A549 (cell line): ENCODE results near the gene FGF14. TPM values are rescaled to one million over a fixed set of nuclear protein-coding genes. Genes with fewer than 3 reads are reported as not detected.
"Not testable (repeated sequence)": the region's sequence is repeated elsewhere in the genome, so short reads cannot be mapped to it uniquely, and the experiment has no call there.

Experiments
- ATAC-seq, 2 experiments: fragments of 200-7000 bp in 1 of 2; fragments of >200 bp in 1 of 2; cut with Nextera tagmentation in 1 of 2; cut with Tn5 transposase in 1 of 2; 3 replicates each; pipeline versions ENCODE4 v1.8.0 to v1.9.1; 2018 to 2020; ENCODE audit warnings: mild to moderate bottlenecking in 1 of 2, moderate library complexity in 1 of 2
- CTCF ChIA-PET: fragments of 300-600 bp; sonication (Branson Sonifier 250); formaldehyde crosslinking; extraction: SDS; loops from one replicate; lab custom pipeline; 2021; ENCODE audit warnings: antibody characterized with exemption, inconsistent platforms; lab: Yijun Ruan, JAX
- POLR2A ChIA-PET: fragments of 350-600 bp; formaldehyde crosslinking; extraction: SDS; loops from one replicate; lab custom pipeline; 2021; ENCODE audit warnings: antibody characterized with exemption, inconsistent platforms; lab: Yijun Ruan, JAX
- DNase-seq, 2 experiments: peaks; one replicate each; pipeline versions ENCODE4 v3.0.0 to v3.0.0-alpha.2; 2011 to 2016; ENCODE audit warnings: low read depth in 1 of 2, low spot score in 1 of 2
- FAIRE-seq: peaks from 2 replicates; lab custom pipeline; 2011; peaks lifted over from hg19 to GRCh38; lab: Jason Lieb, UNC
- H3K27ac ChIP-seq, 2 experiments: fragments of >200 bp; sonication (Bioruptor Twin); formaldehyde crosslinking; 3 replicates each; pipeline ENCODE4 v1.5.1; 2016 to 2017
- H3K4me1 ChIP-seq: fragments of >200 bp; sonication (Bioruptor Twin); formaldehyde crosslinking; 3 replicates; pipeline ENCODE4 v1.6.1; 2016
- H3K4me2 ChIP-seq: fragments of >200 bp; sonication (Bioruptor Twin); formaldehyde crosslinking; 3 replicates; pipeline ENCODE4 v1.6.1; 2016
- H3K4me3 ChIP-seq: fragments of >200 bp; sonication (Bioruptor Twin); formaldehyde crosslinking; 3 replicates; pipeline ENCODE4 v1.5.1; 2016
- H3K9me3 ChIP-seq: fragments of >200 bp; sonication (Bioruptor Twin); formaldehyde crosslinking; 3 replicates; pipeline ENCODE4 v1.6.1; 2016
- ATOH8 ChIP-seq: fragments of 250-450 bp; sonication (Bioruptor Pico); IDR thresholded peaks from 2 replicates; pipeline ENCODE4 v1.5.0; 2020; ENCODE audit warnings: low read depth, mild to moderate bottlenecking, moderate library complexity
- CHD2 ChIP-seq: fragments of 150-350 bp; IDR thresholded peaks from 2 replicates; pipeline ENCODE4 v1.6.1; 2014; ENCODE audit warnings: low read length; ENCODE audit not compliant: partially characterized antibody
- CTCF ChIP-seq: fragments of >200 bp; sonication (Bioruptor Twin); formaldehyde crosslinking; IDR thresholded peaks from 3 replicates; pipeline ENCODE4 v1.5.1; 2016
- EHMT2 ChIP-seq: fragments of 200-600 bp; sonication (generic); IDR thresholded peaks from 2 replicates; pipeline ENCODE4 v1.6.1; 2016; ENCODE audit warnings: antibody characterized with exemption, low read depth, mild to moderate bottlenecking, moderate library complexity
- HDAC2 ChIP-seq: fragments of 200-600 bp; sonication (generic); IDR thresholded peaks from 2 replicates; pipeline ENCODE4 v1.6.1; 2016
- HES2 ChIP-seq: fragments of >200 bp; sonication (Bioruptor Twin); formaldehyde crosslinking; IDR thresholded peaks from 2 replicates; pipeline ENCODE4 v1.6.1; 2016
- HOXB13 ChIP-seq: fragments of 250-450 bp; sonication (Bioruptor Pico); IDR thresholded peaks from 2 replicates; pipeline ENCODE4 v1.5.0; 2020; ENCODE audit warnings: low read depth, mild to moderate bottlenecking, moderate library complexity
- JUNB ChIP-seq: fragments of >200 bp; sonication (Bioruptor Twin); formaldehyde crosslinking; IDR thresholded peaks from 2 replicates; pipeline ENCODE4 v1.6.1; 2016
- MAFK ChIP-seq: fragments of 450-650 bp; IDR thresholded peaks from 2 replicates; pipeline ENCODE4 v1.6.1; 2014; ENCODE audit not compliant: partially characterized antibody
- NPAS2 ChIP-seq: fragments of 250-450 bp; sonication (Bioruptor Pico); IDR thresholded peaks from 2 replicates; pipeline ENCODE4 v1.8.0; 2022; ENCODE audit warnings: mild to moderate bottlenecking, moderate library complexity, borderline replicate concordance
- NR3C1 ChIP-seq: fragments of >200 bp; sonication (Bioruptor Twin); formaldehyde crosslinking; IDR thresholded peaks from 3 replicates; pipeline ENCODE4 v1.6.1; 2017
- PHF8 ChIP-seq: fragments of 200-600 bp; sonication (generic); IDR thresholded peaks from 2 replicates; pipeline ENCODE4 v1.6.1; 2016; ENCODE audit warnings: low read depth, mild to moderate bottlenecking, antibody characterized with exemption, moderate library complexity, borderline replicate concordance
- RARB ChIP-seq: fragments of 250-450 bp; sonication (Bioruptor Pico); IDR thresholded peaks from 2 replicates; pipeline ENCODE4 v1.8.0; 2021; ENCODE audit warnings: mild to moderate bottlenecking, moderate library complexity
- SREBF2 ChIP-seq: fragments of 450-650 bp; IDR thresholded peaks from 2 replicates; pipeline ENCODE4 v1.6.1; 2014; ENCODE audit warnings: mild to moderate bottlenecking, moderate library complexity
- USF2 ChIP-seq: fragments of 450-650 bp; IDR thresholded peaks from 2 replicates; pipeline ENCODE4 v1.6.1; 2014; ENCODE audit warnings: antibody characterized with exemption
- ZFP36 ChIP-seq: fragments of 450-650 bp; IDR thresholded peaks from 2 replicates; pipeline ENCODE4 v1.6.1; 2014; ENCODE audit warnings: borderline replicate concordance; ENCODE audit not compliant: partially characterized antibody
- ZNF302 ChIP-seq: fragments of 250-450 bp; sonication (Bioruptor Pico); IDR thresholded peaks from 2 replicates; pipeline ENCODE4 v1.9.0; 2021; ENCODE audit warnings: inconsistent platforms, mild to moderate bottlenecking, moderate library complexity
- WGBS: methylation state at CpG from one replicate; pipeline ENCODE4 v1.1.6; 2017; ENCODE audit errors: missing lambda C conversion rate; 5-methylcytosine and 5-hydroxymethylcytosine counted together
- polyA plus RNA-seq, 4 experiments: library from polyadenylated mRNA; depleted of rRNA in 3 of 4; stranded (reverse); fragments of >200 nt; fragmentation: RNase III in 1 of 4; extraction: RNeasy Plus Mini Kit Qiagen cat#74134 plus additional on column Dnase treatment in 1 of 4; gene quantifications; 2 replicates in 3 of 4; 3 replicates in 1 of 4; pipeline ENCODE4 v1.2.3, GENCODE V29; 2011 to 2017

FGF14 gene
- polyA plus RNA-seq, 2 of the 4 experiments (the other 2 are of a cell fraction) = not detected

- TF ChIP-seq MAFK = no peak
- TF ChIP-seq, all 56 proteins: peak for 0
- H3K4me1 ChIP-seq = no peaks in the 10 kb centered on the region
- 15% methylated on average over 6 of the region's 6 CpGs for WGBS
- H3K4me2 ChIP-seq = no peak overlapping the region
- H3K9me3 ChIP-seq = no peaks in the 10 kb centered on the region
- ATAC-seq = no peak
- FAIRE-seq = no peak
- no peak for DNase-seq
- ChIA-PET CTCF (interaction anchor here (0.7 kb wide), 1 partner anchor 57 kb away, joined by 5 read pairs; no protein-coding TSS in a partner anchor), POLR2A (no interaction called here)
- H3K4me3 ChIP-seq = no peak overlapping the region
- H3K27ac ChIP-seq = no peak overlapping the region
Observed at GRCh38 chr13:102071711-102072110, 330.1 kb downstream of the FGF14 start.

GRCh38 chr13:102068323-102068722 lies 333.5 kb downstream of the FGF14 start:
- POLR2A ChIA-PET, DNase-seq, ATAC-seq, H3K4me2 ChIP-seq, H3K4me1 ChIP-seq, H3K9me3 ChIP-seq, FAIRE-seq, H3K27ac ChIP-seq, CTCF ChIA-PET, H3K4me3 ChIP-seq: not testable (repeated sequence)
- 94% methylated on average over 3 of the region's 28 CpGs for WGBS

- H3K4me2 ChIP-seq = no peak overlapping the region
- no peaks in the 10 kb centered on the region for H3K4me1 ChIP-seq
- POLR2A ChIA-PET = no interaction called here
- ATAC-seq = no peak
- H3K9me3 ChIP-seq = no peaks in the 10 kb centered on the region
- no peak overlapping the region for H3K4me3 ChIP-seq
- CTCF ChIA-PET = no interaction called here
- DNase-seq = no peak
- TF ChIP-seq NPAS2 (CRISPR knock-in tag) (no peak), NR3C1 (no peak), SREBF2 (no peak), HES2 (no peak), JUNB (no peak), HDAC2 (no peak), PHF8 (no peak), EHMT2 (no peak), USF2 (no peak), CTCF (no peak), ZNF302 (CRISPR knock-in tag) (no peak), CHD2 (no peak), RARB (CRISPR knock-in tag) (no peak), ATOH8 (no peak), ZFP36 (no peak), HOXB13 (no peak)
- TF ChIP-seq, all 56 proteins: peak for 0
- FAIRE-seq = no peak
- WGBS = 0% methylated on average over 2 of the region's 2 CpGs
- no peak overlapping the region for H3K27ac ChIP-seq
Observed at GRCh38 chr13:102055090-102055779, 346.6 kb downstream of the FGF14 start.
